ENCODE measurements around the gene COX19. TPM values are rescaled to one million over a fixed set of nuclear protein-coding genes. Genes with fewer than 3 reads are reported as not detected.

Gene COX19
- total RNA-seq, 2 experiments from 2014 or later: 14.1 to 15.6 TPM

- intact Hi-C loops (cut with micrococcal nuclease): no loop called here
- Mint-ChIP-seq H3K27ac (no peak overlapping the region), H3K4me1 (ENCODE audit: low read depth) (no peaks in the 10 kb centered on the region), H3K9me3 (no peaks in the 10 kb centered on the region), H3K27me3 (no peaks in the 10 kb centered on the region), H3K36me3 (no peaks in the 10 kb centered on the region), H3K4me3 (no peak overlapping the region)
- POLR2A ChIA-PET: no interaction called here
- no peak for DNase-seq
- CTCF ChIA-PET: interaction anchor here (2.2 kb wide), 1 partner anchor 78 kb away, joined by 11 read pairs; no protein-coding TSS in a partner anchor
These were observed 12.6 kb upstream of the COX19 start for GRCh38 chr7:987909-988308.

- H3K4me3 Mint-ChIP-seq: no peak overlapping the region
- POLR2A ChIA-PET: no interaction called here
- no peaks in the 10 kb centered on the region for H3K27me3 Mint-ChIP-seq
These were observed 11.7 kb upstream of the COX19 start for GRCh38 chr7:986766-987751.

GRCh38 chr7:985915-986741 is 10.8 kb upstream of the COX19 start:
- Mint-ChIP-seq H3K9me3 (no peaks in the 10 kb centered on the region), H3K27me3 (no peaks in the 10 kb centered on the region), H3K36me3 (no peaks in the 10 kb centered on the region), H3K4me3 (no peak overlapping the region), H3K4me1 (ENCODE audit: low read depth) (no peaks in the 10 kb centered on the region), H3K27ac (no peak overlapping the region)
- intact Hi-C loops (cut with micrococcal nuclease): no loop called here
- CTCF ChIA-PET: no interaction called here
- POLR2A ChIA-PET: no interaction called here
- DNase-seq: no peak

More at GRCh38 chr7:986766-987751, 11.7 kb upstream of the COX19 start:
- no peaks in the 10 kb centered on the region for H3K9me3 Mint-ChIP-seq
- intact Hi-C loops (cut with micrococcal nuclease): no loop called here
- CTCF ChIA-PET: no interaction called here
- no peak for DNase-seq
- no peaks in the 10 kb centered on the region for H3K36me3 Mint-ChIP-seq
- H3K27ac Mint-ChIP-seq: no peak overlapping the region
- H3K4me1 Mint-ChIP-seq (ENCODE audit: low read depth): no peaks in the 10 kb centered on the region

GRCh38 chr7:985127-985416 is 9.7 kb upstream of the COX19 start:
- H3K27ac Mint-ChIP-seq: no peak overlapping the region
- H3K4me1 Mint-ChIP-seq (ENCODE audit: low read depth): no peaks in the 10 kb centered on the region
- ChIA-PET POLR2A (interaction anchor here (1.0 kb wide), 1 partner anchor 9 kb away, joined by 3 read pairs; no protein-coding TSS in a partner anchor), CTCF (interaction anchor here (0.6 to 3.5 kb wide), 2 partner anchors 8 to 664 kb away, joined by 3 to 18 read pairs; no protein-coding TSS in a partner anchor)
- DNase-seq: no peak
- H3K4me3 Mint-ChIP-seq: no peak overlapping the region
- no peaks in the 10 kb centered on the region for H3K27me3 Mint-ChIP-seq
- intact Hi-C loops (cut with micrococcal nuclease): no loop called here
- H3K9me3 Mint-ChIP-seq: no peaks in the 10 kb centered on the region
- H3K36me3 Mint-ChIP-seq: no peaks in the 10 kb centered on the region

- Mint-ChIP-seq H3K27ac (no peak overlapping the region), H3K9me3 (no peaks in the 10 kb centered on the region), H3K4me3 (no peak overlapping the region), H3K27me3 (no peaks in the 10 kb centered on the region), H3K36me3 (no peaks in the 10 kb centered on the region), H3K4me1 (ENCODE audit: low read depth) (no peaks in the 10 kb centered on the region)
- intact Hi-C loops (cut with micrococcal nuclease): no loop called here
- ChIA-PET CTCF (interaction anchor here (3.5 kb wide), 1 partner anchor 8 kb away, joined by 18 read pairs; no protein-coding TSS in a partner anchor), POLR2A (interaction anchor here (1.0 kb wide), 1 partner anchor 9 kb away, joined by 3 read pairs; no protein-coding TSS in a partner anchor)
- no peak for DNase-seq
These were observed 9.2 kb upstream of the COX19 start for GRCh38 chr7:984361-985126.

GRCh38 chr7:983616-984071 is 8.3 kb upstream of the COX19 start:
- Mint-ChIP-seq H3K4me1 (ENCODE audit: low read depth) (no peaks in the 10 kb centered on the region), H3K27me3 (no peaks in the 10 kb centered on the region), H3K9me3 (no peaks in the 10 kb centered on the region), H3K27ac (no peak overlapping the region), H3K4me3 (no peak overlapping the region), H3K36me3 (no peaks in the 10 kb centered on the region)
- DNase-seq: no peak
- POLR2A ChIA-PET: no interaction called here
- intact Hi-C loops (cut with micrococcal nuclease): no loop called here
- CTCF ChIA-PET: interaction anchor here (3.5 kb wide), 1 partner anchor 9 kb away, joined by 18 read pairs; no protein-coding TSS in a partner anchor

GRCh38 chr7:983004-983615 is 7.8 kb upstream of the COX19 start, which contains the start of gene CYP2W1:
TSS of gene CYP2W1 (plus strand) at chr7:983181. CDS start at chr7:983212, 31 bp downstream.
- CTCF ChIA-PET: interaction anchor here (3.5 kb wide), 1 partner anchor 10 kb away, joined by 18 read pairs; no protein-coding TSS in a partner anchor
- H3K4me1 Mint-ChIP-seq (ENCODE audit: low read depth): no peaks in the 10 kb centered on the region
- H3K4me3 Mint-ChIP-seq: no peak within 1 kb of the TSS
- no peaks in the 10 kb centered on the region for H3K36me3 Mint-ChIP-seq
- no peaks in the 10 kb centered on the region for H3K9me3 Mint-ChIP-seq
- H3K27me3 Mint-ChIP-seq: no peaks in the 10 kb centered on the region
- POLR2A ChIA-PET: no interaction called here
- no peak for DNase-seq
- H3K27ac Mint-ChIP-seq: no peak within 1 kb of the TSS
- intact Hi-C loops (cut with micrococcal nuclease): no loop called here

- DNase-seq: no peak
- CTCF ChIA-PET: interaction anchor here (0.6 to 3.5 kb wide), 4 partner anchors 10 to 171 kb away, joined by 3 to 18 read pairs (median 4); no protein-coding TSS in a partner anchor
- POLR2A ChIA-PET: no interaction called here
- intact Hi-C loops (cut with micrococcal nuclease): no loop called here
- no peaks in the 10 kb centered on the region for H3K9me3 Mint-ChIP-seq
- H3K4me1 Mint-ChIP-seq (ENCODE audit: low read depth): no peaks in the 10 kb centered on the region
- H3K27me3 Mint-ChIP-seq: no peaks in the 10 kb centered on the region
- H3K36me3 Mint-ChIP-seq: no peaks in the 10 kb centered on the region
- H3K4me3 Mint-ChIP-seq: no peak overlapping the region
- no peak overlapping the region for H3K27ac Mint-ChIP-seq
These were observed 7.2 kb upstream of the COX19 start for GRCh38 chr7:982511-983003.

- intact Hi-C loops (cut with micrococcal nuclease): no loop called here
These were observed 6.6 kb upstream of the COX19 start for GRCh38 chr7:981793-982510.

GRCh38 chr7:979886-980571 is 4.7 kb upstream of the COX19 start:
- intact Hi-C loops (cut with micrococcal nuclease): no loop called here
- Mint-ChIP-seq H3K27me3 (no peaks in the 10 kb centered on the region), H3K9me3 (no peaks in the 10 kb centered on the region), H3K4me1 (ENCODE audit: low read depth) (no peaks in the 10 kb centered on the region), H3K4me3 (no peak overlapping the region), H3K27ac (no peak overlapping the region), H3K36me3 (no peaks in the 10 kb centered on the region)
- no peak for DNase-seq
- CTCF ChIA-PET: interaction anchor here (0.6 to 5.8 kb wide), 2 partner anchors 13 to 14 kb away, joined by 3 to 53 read pairs; no protein-coding TSS in a partner anchor
- POLR2A ChIA-PET: no interaction called here

More at GRCh38 chr7:981793-982510, 6.6 kb upstream of the COX19 start:
- no peaks in the 10 kb centered on the region for H3K36me3 Mint-ChIP-seq
- no peaks in the 10 kb centered on the region for H3K4me1 Mint-ChIP-seq (ENCODE audit: low read depth)
- ChIA-PET CTCF (interaction anchor here (0.6 to 3.5 kb wide), 4 partner anchors 11 to 171 kb away, joined by 3 to 18 read pairs (median 4); no protein-coding TSS in a partner anchor), POLR2A (no interaction called here)
- H3K9me3 Mint-ChIP-seq: no peaks in the 10 kb centered on the region
- H3K4me3 Mint-ChIP-seq: no peak overlapping the region
- no peaks in the 10 kb centered on the region for H3K27me3 Mint-ChIP-seq
- DNase-seq: no peak
- H3K27ac Mint-ChIP-seq: no peak overlapping the region

Data from activated CD4-positive, alpha-beta memory T cell treated with anti-CD3 and anti-CD28 coated beads for 36 hours (primary cell).